GM21825 (cell line): ENCODE results near the gene MED26.
"Not testable (repeated sequence)": the region's sequence is repeated elsewhere in the genome, so short reads cannot be mapped to it uniquely, and the experiment has no call there.

ENCODE experiments used
- ATAC-seq: cut with Tn5 transposase; IDR thresholded peaks from one replicate; pipeline ENCODE4 v1.9.1; 2021; ENCODE audit warnings: mild to moderate bottlenecking, moderate library complexity; ENCODE audit not compliant: unreplicated experiment

MED26 gene

GRCh38 chr19:16576690-16577530 lies 51.1 kb downstream of the MED26 start:
- no peak for ATAC-seq

GRCh38 chr19:16575861-16576689 lies 51.9 kb downstream of the MED26 start:
- no peak for ATAC-seq

- no peak for ATAC-seq
Measured at GRCh38 chr19:16575282-16575681, 52.7 kb downstream of the MED26 start.

- ATAC-seq, result no peak
Measured at GRCh38 chr19:16573925-16574324, 54.1 kb downstream of the MED26 start.

GRCh38 chr19:16573296-16573695 lies 54.7 kb downstream of the MED26 start:
- ATAC-seq, result no peak

- ATAC-seq, result peak; percentile 72
Measured at GRCh38 chr19:16572332-16573211, 55.4 kb downstream of the MED26 start, which contains the start of gene SLC35E1. SLC35E1 (minus strand) TSS chr19:16572415; CDS start chr19:16572364, 51 bp downstream.

- ATAC-seq, result peak; percentile 26
Measured at GRCh38 chr19:16571822-16572331, 56.1 kb downstream of the MED26 start.

GRCh38 chr19:16571283-16571682 lies 56.7 kb downstream of the MED26 start:
- no peak for ATAC-seq

- ATAC-seq, result no peak
Measured at GRCh38 chr19:16569609-16570320, 58.2 kb downstream of the MED26 start.

- ATAC-seq, result no peak
Measured at GRCh38 chr19:16566702-16567101, 61.3 kb downstream of the MED26 start.

GRCh38 chr19:16566161-16566560 lies 61.8 kb downstream of the MED26 start:
- no peak for ATAC-seq

GRCh38 chr19:16564842-16565241 lies 63.2 kb downstream of the MED26 start:
- no peak for ATAC-seq

- ATAC-seq, result no peak
Measured at GRCh38 chr19:16562608-16563025, 65.4 kb downstream of the MED26 start.

GRCh38 chr19:16561382-16561781 lies 66.6 kb downstream of the MED26 start:
- no peak for ATAC-seq

- ATAC-seq, result no peak
Measured at GRCh38 chr19:16559780-16560276, 68.2 kb downstream of the MED26 start.

GRCh38 chr19:16554776-16555175 lies 73.2 kb downstream of the MED26 start:
- ATAC-seq, result no peak

GRCh38 chr19:16551902-16552301 lies 76.1 kb downstream of the MED26 start:
- ATAC-seq, result not testable (repeated sequence)

GRCh38 chr19:16548956-16549355 lies 79.0 kb downstream of the MED26 start:
- ATAC-seq, result no peak

- ATAC-seq, result no peak
Measured at GRCh38 chr19:16544473-16545231, 83.4 kb downstream of the MED26 start.
